HL-60 (cell line): ENCODE measurements around the gene PDE8A.

Experiments used
- CTCF ChIP-seq: IDR thresholded peaks from one replicate; pipeline ENCODE4 v1.5.1; 2011; ENCODE audit warnings: low read length, control low read depth, inconsistent platforms; ENCODE audit not compliant: insufficient read depth
- POLR2AphosphoS5 ChIP-seq: IDR thresholded peaks from 2 replicates; pipeline ENCODE4 v1.6.1; 2012; ENCODE audit warnings: low read depth
- REST ChIP-seq: IDR thresholded peaks from 2 replicates; pipeline ENCODE4 v1.6.1; 2012; ENCODE audit warnings: low read depth; ENCODE audit not compliant: insufficient replicate concordance

DNA sequence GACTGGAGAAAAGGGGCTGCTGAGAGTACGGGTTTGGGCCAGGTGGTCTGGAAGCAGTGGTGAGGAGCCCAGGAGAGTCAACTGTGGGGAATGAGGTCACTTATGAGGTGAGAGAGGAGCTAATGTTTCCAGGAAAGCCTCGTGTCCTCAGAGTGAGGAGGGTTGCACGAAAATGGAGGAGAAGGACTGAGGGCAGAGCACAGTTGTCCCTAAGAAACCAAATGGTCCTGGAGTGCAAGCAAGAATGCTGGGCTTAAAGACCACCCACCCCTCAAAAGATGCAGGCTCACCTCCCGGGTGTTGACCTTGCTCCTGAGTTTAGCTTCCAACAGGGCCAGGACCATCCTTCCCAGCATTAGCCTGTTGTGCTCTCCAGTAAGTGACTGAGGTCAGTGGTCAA, 133.2 kb downstream of the PDE8A start:
- TF ChIP-seq POLR2AphosphoS5 (no peak), CTCF (no peak), REST (no peak)
